ENCODE data around the gene AK5. TPM values are rescaled to one million over a fixed set of nuclear protein-coding genes. Genes with fewer than 3 reads are reported as not detected.

The AK5 gene
- total RNA-seq, 1 donor from 2014 or later: not detected

- POLR2A ChIA-PET: no interaction called here
- no peak for TF ChIP-seq CTCF (IDR thresholded peaks at IDR 0.05)
- intact Hi-C loops (cut with micrococcal nuclease): no loop called here
- Mint-ChIP-seq H3K9me3 (no peaks in the 10 kb centered on the region), H3K4me1 (no peaks in the 10 kb centered on the region), H3K27ac (no peak overlapping the region), H3K27me3 (peaks cover under 1% of the 10 kb centered on the region), H3K36me3 (ENCODE audit: low read depth) (no peaks in the 10 kb centered on the region), H3K4me3 (no peak overlapping the region)
- DNase-seq (no peak), ATAC-seq (ENCODE audit: low read depth) (no peak)
- CTCF ChIA-PET: no interaction called here
These were observed 117.6 kb downstream of the AK5 start for GRCh38 chr1:77399250-77400086.

GRCh38 chr1:77400781-77401180 lies 119.0 kb downstream of the AK5 start:
- ChIA-PET CTCF (no interaction called here), POLR2A (no interaction called here)
- ATAC-seq (ENCODE audit: low read depth) (no peak), DNase-seq (no peak)
- Mint-ChIP-seq H3K4me3 (no peak overlapping the region), H3K4me1 (no peaks in the 10 kb centered on the region), H3K9me3 (no peaks in the 10 kb centered on the region), H3K27ac (no peak overlapping the region), H3K36me3 (ENCODE audit: low read depth) (no peaks in the 10 kb centered on the region), H3K27me3 (peaks cover 4% of the 10 kb centered on the region)
- intact Hi-C loops (cut with micrococcal nuclease): no loop called here
- no peak for TF ChIP-seq CTCF (IDR thresholded peaks at IDR 0.05)

GRCh38 chr1:77401384-77401783 lies 119.6 kb downstream of the AK5 start:
- H3K9me3 Mint-ChIP-seq: no peaks in the 10 kb centered on the region
- intact Hi-C loops (cut with micrococcal nuclease): no loop called here
- no peak for TF ChIP-seq CTCF (IDR thresholded peaks at IDR 0.05)
- peaks cover 4% of the 10 kb centered on the region for H3K27me3 Mint-ChIP-seq
- CTCF ChIA-PET: no interaction called here
- POLR2A ChIA-PET: no interaction called here
- no peak overlapping the region for H3K4me3 Mint-ChIP-seq
- no peak for DNase-seq
- no peaks in the 10 kb centered on the region for H3K36me3 Mint-ChIP-seq (ENCODE audit: low read depth)
- H3K27ac Mint-ChIP-seq: no peak overlapping the region
- H3K4me1 Mint-ChIP-seq: no peaks in the 10 kb centered on the region
- no peak for ATAC-seq (ENCODE audit: low read depth)

- ATAC-seq (ENCODE audit: low read depth) (no peak), DNase-seq (no peak)
- TF ChIP-seq CTCF (IDR thresholded peaks at IDR 0.05): no peak
- H3K36me3 Mint-ChIP-seq (ENCODE audit: low read depth): no peaks in the 10 kb centered on the region
- peaks cover 10% of the 10 kb centered on the region for H3K9me3 Mint-ChIP-seq
- H3K27me3 Mint-ChIP-seq: peaks cover 17% of the 10 kb centered on the region
- no peaks in the 10 kb centered on the region for H3K4me1 Mint-ChIP-seq
- no peak overlapping the region for H3K27ac Mint-ChIP-seq
- no peak overlapping the region for H3K4me3 Mint-ChIP-seq
- CTCF ChIA-PET: no interaction called here
- POLR2A ChIA-PET: no interaction called here
- intact Hi-C loops (cut with micrococcal nuclease): no loop called here
These were observed 123.4 kb downstream of the AK5 start for GRCh38 chr1:77405186-77405585.

GRCh38 chr1:77406661-77407060 lies 124.8 kb downstream of the AK5 start:
- Mint-ChIP-seq H3K9me3 (peaks cover 10% of the 10 kb centered on the region), H3K4me3 (no peak overlapping the region), H3K36me3 (ENCODE audit: low read depth) (no peaks in the 10 kb centered on the region), H3K27me3 (peaks cover 25% of the 10 kb centered on the region), H3K27ac (no peak overlapping the region), H3K4me1 (no peaks in the 10 kb centered on the region)
- DNase-seq (no peak), ATAC-seq (ENCODE audit: low read depth) (no peak)
- intact Hi-C loops (cut with micrococcal nuclease): no loop called here
- TF ChIP-seq CTCF (IDR thresholded peaks at IDR 0.05): no peak
- POLR2A ChIA-PET: no interaction called here
- CTCF ChIA-PET: no interaction called here

Data from activated B cell treated with CpG ODN at 0.5 μM for 24 hours (primary cell).